Muscle layer of duodenum (tissue), 2 donors: ENCODE data around the gene PPP1R3F.

Source experiments
- H3K27ac ChIP-seq: one replicate; pipeline ENCODE4 v1.7.0; 2013; ENCODE audit warnings: mild to moderate bottlenecking, low read length
- H3K27me3 ChIP-seq: one replicate; pipeline ENCODE4 v1.7.0; 2013; ENCODE audit warnings: low read depth, mild to moderate bottlenecking, control low read depth, low read length
- H3K36me3 ChIP-seq, 2 donors: one replicate each; pipeline ENCODE4 v1.7.0; 2013; ENCODE audit warnings: low read length in 2 of 2, control low read depth in 1 of 2, mild to moderate bottlenecking in 1 of 2; ENCODE audit not compliant: insufficient read depth in 2 of 2, control insufficient read depth in 1 of 2
- H3K4me1 ChIP-seq, 2 donors: one replicate each; pipeline ENCODE4 v1.7.0; 2013; ENCODE audit warnings: low read length in 2 of 2, mild to moderate bottlenecking in 2 of 2, control low read depth in 1 of 2, moderate library complexity in 1 of 2; ENCODE audit not compliant: insufficient read depth in 2 of 2, control insufficient read depth in 1 of 2
- H3K4me3 ChIP-seq, 2 donors: one replicate each; pipeline ENCODE4 v1.7.0; 2013; ENCODE audit warnings: low read length in 2 of 2, low read depth in 1 of 2, mild to moderate bottlenecking in 1 of 2
- H3K9me3 ChIP-seq, 2 donors: one replicate each; pipeline ENCODE4 v1.7.0; 2013; ENCODE audit warnings: low read length in 2 of 2, control low read depth in 1 of 2, mild to moderate bottlenecking in 1 of 2; ENCODE audit not compliant: control insufficient read depth in 1 of 2
- donor health status: healthy.

PPP1R3F gene

GRCh38 chrX:49262603-49263002 lies 7.0 kb upstream of the PPP1R3F start:
- Histone ChIP-seq H3K4me1 (no peaks in the 10 kb centered on the region), H3K4me3 (no peak overlapping the region), H3K27me3 (no peaks in the 10 kb centered on the region), H3K27ac (no peak overlapping the region), H3K36me3 (no peaks in the 10 kb centered on the region), H3K9me3 (no peaks in the 10 kb centered on the region)

GRCh38 chrX:49263631-49264030 lies 6.0 kb upstream of the PPP1R3F start:
- Histone ChIP-seq H3K27ac (no peak overlapping the region), H3K27me3 (no peaks in the 10 kb centered on the region), H3K4me1 (no peaks in the 10 kb centered on the region), H3K36me3 (no peaks in the 10 kb centered on the region), H3K4me3 (no peak overlapping the region), H3K9me3 (no peaks in the 10 kb centered on the region)

GRCh38 chrX:49264460-49264859 lies 5.1 kb upstream of the PPP1R3F start, which contains the start of gene FOXP3:
FOXP3 (minus strand) TSS chrX:49264710; CDS start chrX:49258505, 6,205 bp downstream.
- no peaks in the 10 kb centered on the region for H3K9me3 ChIP-seq
- H3K27ac ChIP-seq: no peak within 1 kb of the TSS
- no peaks in the 10 kb centered on the region for H3K4me1 ChIP-seq
- no peak within 1 kb of the TSS for H3K4me3 ChIP-seq
- no peaks in the 10 kb centered on the region for H3K27me3 ChIP-seq
- H3K36me3 ChIP-seq: no peaks in the 10 kb centered on the region

- Histone ChIP-seq H3K27ac (no peak overlapping the region), H3K4me1 (peaks cover 0 to 16% of the 10 kb centered on the region in 2 donors), H3K9me3 (no peaks in the 10 kb centered on the region), H3K36me3 (no peaks in the 10 kb centered on the region), H3K4me3 (no peak overlapping the region), H3K27me3 (no peaks in the 10 kb centered on the region)
Observed at GRCh38 chrX:49266523-49267445, 2.8 kb upstream of the PPP1R3F start.

- no peaks in the 10 kb centered on the region for H3K9me3 ChIP-seq
- peaks cover 7 to 34% of the 10 kb centered on the region in 2 donors for H3K4me1 ChIP-seq
- H3K36me3 ChIP-seq: no peaks in the 10 kb centered on the region
- peak overlapping the region; percentile 81 for H3K27ac ChIP-seq
- H3K4me3 ChIP-seq: peak overlapping the region; percentile 57 to 58
- no peaks in the 10 kb centered on the region for H3K27me3 ChIP-seq
Observed at GRCh38 chrX:49268702-49269009, 937 bp upstream of the PPP1R3F start.

GRCh38 chrX:49269010-49269766 lies 405 bp upstream of the PPP1R3F start:
- H3K27ac ChIP-seq: peak overlapping the region; percentile 90
- no peaks in the 10 kb centered on the region for H3K9me3 ChIP-seq
- H3K27me3 ChIP-seq: no peaks in the 10 kb centered on the region
- H3K4me1 ChIP-seq: peaks cover 7 to 37% of the 10 kb centered on the region in 2 donors
- peak overlapping the region; percentile 57 to 67 for H3K4me3 ChIP-seq
- no peaks in the 10 kb centered on the region for H3K36me3 ChIP-seq

- H3K4me1 ChIP-seq: peaks cover 7 to 37% of the 10 kb centered on the region in 2 donors
- H3K27me3 ChIP-seq: no peaks in the 10 kb centered on the region
- no peaks in the 10 kb centered on the region for H3K36me3 ChIP-seq
- peak overlapping the region; percentile 8 for H3K27ac ChIP-seq
- peak overlapping the region; percentile 33 to 63 for H3K4me3 ChIP-seq
- no peaks in the 10 kb centered on the region for H3K9me3 ChIP-seq
Observed at GRCh38 chrX:49270249-49270921, 792 bp downstream of the PPP1R3F start.

- Histone ChIP-seq H3K4me1 (peaks cover 7 to 39% of the 10 kb centered on the region in 2 donors), H3K9me3 (no peaks in the 10 kb centered on the region), H3K27me3 (no peaks in the 10 kb centered on the region), H3K27ac (no peak overlapping the region), H3K36me3 (no peaks in the 10 kb centered on the region), H3K4me3 (peak overlapping the region; percentile 33 to 63)
Observed at GRCh38 chrX:49271341-49271740, 1.7 kb downstream of the PPP1R3F start.

GRCh38 chrX:49272421-49272820 lies 2.8 kb downstream of the PPP1R3F start:
- Histone ChIP-seq H3K4me1 (peaks cover 7 to 45% of the 10 kb centered on the region in 2 donors), H3K36me3 (no peaks in the 10 kb centered on the region), H3K9me3 (no peaks in the 10 kb centered on the region), H3K27me3 (no peaks in the 10 kb centered on the region), H3K4me3 (no peak overlapping the region), H3K27ac (no peak overlapping the region)

GRCh38 chrX:49273181-49273727 lies 3.7 kb downstream of the PPP1R3F start:
- Histone ChIP-seq H3K27me3 (no peaks in the 10 kb centered on the region), H3K4me3 (no peak overlapping the region), H3K27ac (no peak overlapping the region)

GRCh38 chrX:49276207-49276606 lies 6.6 kb downstream of the PPP1R3F start:
- H3K9me3 ChIP-seq: no peaks in the 10 kb centered on the region
- peaks cover 7 to 34% of the 10 kb centered on the region in 2 donors for H3K4me1 ChIP-seq
- H3K36me3 ChIP-seq: no peaks in the 10 kb centered on the region
- H3K27me3 ChIP-seq: no peaks in the 10 kb centered on the region
- no peak overlapping the region for H3K27ac ChIP-seq
- H3K4me3 ChIP-seq: no peak overlapping the region

More at GRCh38 chrX:49273181-49273727, 3.7 kb downstream of the PPP1R3F start:
- peaks cover 7 to 45% of the 10 kb centered on the region in 2 donors for H3K4me1 ChIP-seq
- H3K9me3 ChIP-seq: no peaks in the 10 kb centered on the region
- no peaks in the 10 kb centered on the region for H3K36me3 ChIP-seq
